ENCODE measurements around the gene S100A3. TPM values are rescaled to one million over a fixed set of nuclear protein-coding genes. Genes with fewer than 3 reads are reported as not detected.
"Not testable (repeated sequence)": the region's sequence is repeated elsewhere in the genome, so short reads cannot be mapped to it uniquely, and the experiment has no call there.

The S100A3 gene
- total RNA-seq, 4 donors from 2014 or later = 0.69 to 6.0 (median 1.1) TPM; not detected in 1

- Histone ChIP-seq H3K27ac (no peak overlapping the region), H3K9me3 (no peaks in the 10 kb centered on the region), H3K4me3 (no peak overlapping the region), H3K27me3 (no peaks in the 10 kb centered on the region), H3K4me1 (no peaks in the 10 kb centered on the region), H3K36me3 (no peaks in the 10 kb centered on the region)
- TF ChIP-seq POLR2AphosphoS5 (IDR thresholded peaks at IDR 0.05) = no peak
- no peak for TF ChIP-seq CTCF (IDR thresholded peaks at IDR 0.05)
- TF ChIP-seq POLR2A (IDR thresholded peaks at IDR 0.05) = no peak
- 80 to 86% methylated on average over 2 of the region's 2 CpGs for WGBS, 2 donors (ENCODE audit: low coverage in 1 of 2)
- ATAC-seq = no peak
These were observed 39.4 kb upstream of the S100A3 start for GRCh38 chr1:153588482-153588881.

GRCh38 chr1:153588033-153588432 is 39.0 kb upstream of the S100A3 start:
- WGBS, 2 donors (ENCODE audit: low coverage in 1 of 2) = 86 to 89% methylated on average over 5 to 10 of the region's 10 CpGs

GRCh38 chr1:153587314-153587713 is 38.3 kb upstream of the S100A3 start:
- H3K27me3 ChIP-seq = no peaks in the 10 kb centered on the region
- no peak overlapping the region for H3K27ac ChIP-seq
- 72 to 74% methylated on average over 4 to 5 of the region's 5 CpGs for WGBS, 2 donors (ENCODE audit: low coverage in 1 of 2)
- no peaks in the 10 kb centered on the region for H3K4me1 ChIP-seq
- no peak for TF ChIP-seq POLR2AphosphoS5 (IDR thresholded peaks at IDR 0.05)
- TF ChIP-seq POLR2A (IDR thresholded peaks at IDR 0.05) = no peak
- no peak for TF ChIP-seq CTCF (IDR thresholded peaks at IDR 0.05)
- no peak for TF ChIP-seq EP300 (IDR thresholded peaks at IDR 0.05)
- no peaks in the 10 kb centered on the region for H3K36me3 ChIP-seq
- H3K9me3 ChIP-seq = no peaks in the 10 kb centered on the region
- no peak overlapping the region for H3K4me3 ChIP-seq
- ATAC-seq = no peak

More at GRCh38 chr1:153588033-153588432, 39.0 kb upstream of the S100A3 start:
- not testable (repeated sequence) for H3K4me3 ChIP-seq, ATAC-seq, H3K27me3 ChIP-seq, H3K4me1 ChIP-seq, H3K9me3 ChIP-seq, H3K36me3 ChIP-seq, H3K27ac ChIP-seq

DNA sequence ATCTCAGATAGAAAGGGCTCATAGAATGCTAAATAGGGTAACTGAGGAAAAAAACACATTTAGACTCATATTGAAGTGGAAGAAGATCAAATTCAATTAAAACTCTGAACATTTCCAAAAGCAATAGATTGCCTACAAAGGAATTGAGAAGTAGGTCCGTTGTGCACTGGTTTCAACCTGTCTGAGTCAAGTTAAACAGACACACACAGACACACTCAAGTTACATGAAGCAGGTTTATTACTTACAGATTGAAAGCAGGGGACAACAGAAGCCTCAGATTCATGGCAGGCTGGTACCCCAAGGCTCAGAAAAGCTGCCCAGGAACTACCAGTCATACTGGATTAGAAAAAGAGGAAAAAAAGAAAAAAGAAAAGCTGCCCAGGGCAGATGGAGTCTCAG is 37.3 kb upstream of the S100A3 start:
- no peaks in the 10 kb centered on the region for H3K27me3 ChIP-seq
- H3K4me1 ChIP-seq = no peaks in the 10 kb centered on the region
- no peaks in the 10 kb centered on the region for H3K36me3 ChIP-seq
- no peak overlapping the region for H3K4me3 ChIP-seq
- TF ChIP-seq POLR2AphosphoS5 (IDR thresholded peaks at IDR 0.05) (no peak), CTCF (IDR thresholded peaks at IDR 0.05) (no peak), EP300 (IDR thresholded peaks at IDR 0.05) (no peak), POLR2A (IDR thresholded peaks at IDR 0.05) (no peak)
- no peak for ATAC-seq
- H3K9me3 ChIP-seq = no peaks in the 10 kb centered on the region
- 60 to 64% methylated on average over 1 of the region's 1 CpG for WGBS, 2 donors (ENCODE audit: low coverage in 1 of 2)
- H3K27ac ChIP-seq = no peak overlapping the region

- Histone ChIP-seq H3K36me3 (no peaks in the 10 kb centered on the region), H3K9me3 (no peaks in the 10 kb centered on the region), H3K27me3 (no peaks in the 10 kb centered on the region), H3K27ac (no peak overlapping the region), H3K4me1 (no peaks in the 10 kb centered on the region), H3K4me3 (no peak overlapping the region)
- 91 to 100% methylated on average over 1 of the region's 1 CpG for WGBS, 2 donors (ENCODE audit: low coverage in 1 of 2)
- no peak for TF ChIP-seq CTCF (IDR thresholded peaks at IDR 0.05)
- TF ChIP-seq EP300 (IDR thresholded peaks at IDR 0.05) = no peak
- TF ChIP-seq POLR2AphosphoS5 (IDR thresholded peaks at IDR 0.05) = no peak
- no peak for ATAC-seq
These were observed 35.9 kb upstream of the S100A3 start for GRCh38 chr1:153585006-153585405.

Measured in gastroesophageal sphincter (tissue), 4 donors.